ENCODE results near the gene HYLS1. TPM values are rescaled to one million over a fixed set of nuclear protein-coding genes. Genes with fewer than 3 reads are reported as not detected.
"Not testable (repeated sequence)": the region's sequence is repeated elsewhere in the genome, so short reads cannot be mapped to it uniquely, and the experiment has no call there.

The HYLS1 gene
- 2.0 and 2.1 TPM in 2 replicates for total RNA-seq (2022)
- percentile 47 among the genes with signal in this experiment for Bru-seq, nascent RNA
- BruChase-seq, experiment 1, labeled RNA remaining after a 6-hour chase: percentile 19 among the genes with signal in this experiment
- BruChase-seq, experiment 2, labeled RNA remaining after a 2-hour chase: percentile 28 among the genes with signal in this experiment
- long read RNA-seq, transcript HYLS1-202 (3 exons, 2,061 nt): major isoform, 6 of 13 reads
- long read RNA-seq, partial matches to known transcripts: 5 of 13 reads
- long read RNA-seq, other reads (novel, unspliced or antisense): 2 of 13 reads

- Mint-ChIP-seq H3K27me3 (ENCODE audit: unreplicated experiment) (peaks cover 2% of the 10 kb centered on the region), H3K36me3 (ENCODE audit: insufficient read depth, unreplicated experiment) (peaks cover 18% of the 10 kb centered on the region), H3K4me3 (ENCODE audit: low read depth, unreplicated experiment) (peak within 1 kb of the TSS; percentile 74), H3K27ac (ENCODE audit: unreplicated experiment) (no peak within 1 kb of the TSS), H3K9me3 (ENCODE audit: low read depth, unreplicated experiment) (no peaks in the 10 kb centered on the region), H3K4me1 (ENCODE audit: low read depth, unreplicated experiment) (peaks cover 26% of the 10 kb centered on the region)
- TF ChIP-seq, protein P1, sequence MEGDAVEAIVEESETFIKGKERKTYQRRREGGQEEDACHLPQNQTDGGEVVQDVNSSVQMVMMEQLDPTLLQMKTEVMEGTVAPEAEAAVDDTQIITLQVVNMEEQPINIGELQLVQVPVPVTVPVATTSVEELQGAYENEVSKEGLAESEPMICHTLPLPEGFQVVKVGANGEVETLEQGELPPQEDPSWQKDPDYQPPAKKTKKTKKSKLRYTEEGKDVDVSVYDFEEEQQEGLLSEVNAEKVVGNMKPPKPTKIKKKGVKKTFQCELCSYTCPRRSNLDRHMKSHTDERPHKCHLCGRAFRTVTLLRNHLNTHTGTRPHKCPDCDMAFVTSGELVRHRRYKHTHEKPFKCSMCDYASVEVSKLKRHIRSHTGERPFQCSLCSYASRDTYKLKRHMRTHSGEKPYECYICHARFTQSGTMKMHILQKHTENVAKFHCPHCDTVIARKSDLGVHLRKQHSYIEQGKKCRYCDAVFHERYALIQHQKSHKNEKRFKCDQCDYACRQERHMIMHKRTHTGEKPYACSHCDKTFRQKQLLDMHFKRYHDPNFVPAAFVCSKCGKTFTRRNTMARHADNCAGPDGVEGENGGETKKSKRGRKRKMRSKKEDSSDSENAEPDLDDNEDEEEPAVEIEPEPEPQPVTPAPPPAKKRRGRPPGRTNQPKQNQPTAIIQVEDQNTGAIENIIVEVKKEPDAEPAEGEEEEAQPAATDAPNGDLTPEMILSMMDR (IDR thresholded peaks at IDR 0.05; ENCODE audit: unreplicated experiment): no peak
- intact Hi-C loops (cut with micrococcal nuclease; ENCODE audit: unreplicated experiment): no loop called here
- CTCF ChIA-PET: interaction anchor here (1.0 kb wide), 1 partner anchor 9 kb away, joined by 4 read pairs; no protein-coding TSS in a partner anchor
- peak; percentile 81 for DNase-seq
- BruUV-seq (replicated peaks): no TSS peak
These were observed at the start of gene HYLS1 for GRCh38 chr11:125887373-125888324. Gene HYLS1, plus strand, starts transcription at chr11:125887668. Its CDS starts 11,701 bp downstream, at chr11:125899369.

GRCh38 chr11:125842321-125842948 lies 45.0 kb upstream of the HYLS1 start:
- intact Hi-C loops (cut with micrococcal nuclease; ENCODE audit: unreplicated experiment): no loop called here
- H3K9me3 Mint-ChIP-seq (ENCODE audit: low read depth, unreplicated experiment): peaks cover 5% of the 10 kb centered on the region
- no peaks in the 10 kb centered on the region for H3K4me1 Mint-ChIP-seq (ENCODE audit: low read depth, unreplicated experiment)
- peaks cover 30% of the 10 kb centered on the region for H3K27me3 Mint-ChIP-seq (ENCODE audit: unreplicated experiment)
- BruUV-seq (replicated peaks): no TSS peak
- H3K27ac Mint-ChIP-seq (ENCODE audit: unreplicated experiment): no peak overlapping the region
- CTCF ChIA-PET: interaction anchor here (0.7 kb wide), 1 partner anchor 15 kb away, joined by 4 read pairs; no protein-coding TSS in a partner anchor
- DNase-seq: no peak
- no peak overlapping the region for H3K4me3 Mint-ChIP-seq (ENCODE audit: low read depth, unreplicated experiment)
- H3K36me3 Mint-ChIP-seq (ENCODE audit: insufficient read depth, unreplicated experiment): no peaks in the 10 kb centered on the region
- TF ChIP-seq, protein P1 (IDR thresholded peaks at IDR 0.05; ENCODE audit: unreplicated experiment): no peak

- DNase-seq: no peak
- CTCF ChIA-PET: no interaction called here
- no TSS peak for BruUV-seq (replicated peaks)
- no peak overlapping the region for H3K4me3 Mint-ChIP-seq (ENCODE audit: low read depth, unreplicated experiment)
- H3K4me1 Mint-ChIP-seq (ENCODE audit: low read depth, unreplicated experiment): no peaks in the 10 kb centered on the region
- TF ChIP-seq, protein P1 (IDR thresholded peaks at IDR 0.05; ENCODE audit: unreplicated experiment): no peak
- H3K36me3 Mint-ChIP-seq (ENCODE audit: insufficient read depth, unreplicated experiment): no peaks in the 10 kb centered on the region
- H3K27ac Mint-ChIP-seq (ENCODE audit: unreplicated experiment): no peak overlapping the region
- intact Hi-C loops (cut with micrococcal nuclease; ENCODE audit: unreplicated experiment): no loop called here
- H3K27me3 Mint-ChIP-seq (ENCODE audit: unreplicated experiment): no peaks in the 10 kb centered on the region
- H3K9me3 Mint-ChIP-seq (ENCODE audit: low read depth, unreplicated experiment): peaks cover 5% of the 10 kb centered on the region
These were observed 41.3 kb upstream of the HYLS1 start for GRCh38 chr11:125846188-125846587.

DNA sequence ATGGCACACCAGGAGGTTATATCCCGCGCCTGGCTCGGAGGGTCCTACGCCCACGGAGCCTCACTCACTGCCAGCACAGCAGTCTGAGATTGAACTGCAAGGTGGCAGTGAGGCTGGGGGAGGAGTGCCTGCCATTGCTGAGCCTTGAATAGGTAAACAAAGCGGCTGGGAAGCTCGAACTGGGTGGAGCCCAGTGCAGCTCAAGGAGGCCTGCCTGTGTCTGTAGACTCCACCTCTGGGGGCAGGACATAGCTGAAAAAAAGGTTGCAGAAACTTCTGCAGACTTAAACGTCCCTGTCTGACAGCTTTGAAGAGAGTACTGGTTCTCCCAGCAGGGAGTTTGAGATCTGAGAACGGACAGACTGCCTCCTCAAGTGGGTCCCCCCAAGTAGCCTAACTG lies 29.8 kb upstream of the HYLS1 start:
- H3K36me3 Mint-ChIP-seq (ENCODE audit: insufficient read depth, unreplicated experiment); CTCF ChIA-PET; intact Hi-C loops (cut with micrococcal nuclease; ENCODE audit: unreplicated experiment); H3K9me3 Mint-ChIP-seq (ENCODE audit: low read depth, unreplicated experiment); H3K27ac Mint-ChIP-seq (ENCODE audit: unreplicated experiment); BruUV-seq (replicated peaks); H3K4me1 Mint-ChIP-seq (ENCODE audit: low read depth, unreplicated experiment): not testable (repeated sequence)
- H3K27me3 Mint-ChIP-seq (ENCODE audit: unreplicated experiment): peaks cover 39% of the 10 kb centered on the region
- peak; percentile 35 for DNase-seq
- H3K4me3 Mint-ChIP-seq (ENCODE audit: low read depth, unreplicated experiment): peak overlapping the region; percentile 56

GRCh38 chr11:125862786-125863185 lies 24.7 kb upstream of the HYLS1 start:
- H3K9me3 Mint-ChIP-seq (ENCODE audit: low read depth, unreplicated experiment); H3K27ac Mint-ChIP-seq (ENCODE audit: unreplicated experiment); intact Hi-C loops (cut with micrococcal nuclease; ENCODE audit: unreplicated experiment); BruUV-seq (replicated peaks); H3K36me3 Mint-ChIP-seq (ENCODE audit: insufficient read depth, unreplicated experiment); H3K4me1 Mint-ChIP-seq (ENCODE audit: low read depth, unreplicated experiment); H3K4me3 Mint-ChIP-seq (ENCODE audit: low read depth, unreplicated experiment); DNase-seq; CTCF ChIA-PET: not testable (repeated sequence)
- H3K27me3 Mint-ChIP-seq (ENCODE audit: unreplicated experiment): peaks cover 30% of the 10 kb centered on the region

DNA sequence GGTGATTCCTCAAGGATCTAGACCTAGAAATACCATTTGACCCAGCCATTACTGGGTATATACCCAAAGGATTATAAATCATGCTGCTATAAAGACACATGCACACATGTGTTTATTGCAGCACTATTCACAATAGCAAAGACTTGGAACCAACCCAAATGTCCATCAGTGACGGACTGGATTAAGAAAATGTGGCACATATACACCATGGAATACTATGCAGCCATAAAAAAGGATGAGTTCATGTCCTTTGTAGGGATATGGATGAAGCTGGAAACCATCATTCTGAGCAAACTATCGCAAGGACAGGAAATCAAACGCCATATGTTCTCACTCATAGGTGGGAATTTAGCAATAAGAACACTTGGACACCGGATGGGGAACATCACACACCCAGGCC lies 22.1 kb upstream of the HYLS1 start:
- DNase-seq; H3K9me3 Mint-ChIP-seq (ENCODE audit: low read depth, unreplicated experiment); H3K27ac Mint-ChIP-seq (ENCODE audit: unreplicated experiment); H3K36me3 Mint-ChIP-seq (ENCODE audit: insufficient read depth, unreplicated experiment); H3K4me3 Mint-ChIP-seq (ENCODE audit: low read depth, unreplicated experiment); BruUV-seq (replicated peaks); CTCF ChIA-PET; H3K4me1 Mint-ChIP-seq (ENCODE audit: low read depth, unreplicated experiment); intact Hi-C loops (cut with micrococcal nuclease; ENCODE audit: unreplicated experiment): not testable (repeated sequence)
- peaks cover 25% of the 10 kb centered on the region for H3K27me3 Mint-ChIP-seq (ENCODE audit: unreplicated experiment)

Data from Calu3 (cell line).